ENCODE results near the gene ZNF516.

DNA sequence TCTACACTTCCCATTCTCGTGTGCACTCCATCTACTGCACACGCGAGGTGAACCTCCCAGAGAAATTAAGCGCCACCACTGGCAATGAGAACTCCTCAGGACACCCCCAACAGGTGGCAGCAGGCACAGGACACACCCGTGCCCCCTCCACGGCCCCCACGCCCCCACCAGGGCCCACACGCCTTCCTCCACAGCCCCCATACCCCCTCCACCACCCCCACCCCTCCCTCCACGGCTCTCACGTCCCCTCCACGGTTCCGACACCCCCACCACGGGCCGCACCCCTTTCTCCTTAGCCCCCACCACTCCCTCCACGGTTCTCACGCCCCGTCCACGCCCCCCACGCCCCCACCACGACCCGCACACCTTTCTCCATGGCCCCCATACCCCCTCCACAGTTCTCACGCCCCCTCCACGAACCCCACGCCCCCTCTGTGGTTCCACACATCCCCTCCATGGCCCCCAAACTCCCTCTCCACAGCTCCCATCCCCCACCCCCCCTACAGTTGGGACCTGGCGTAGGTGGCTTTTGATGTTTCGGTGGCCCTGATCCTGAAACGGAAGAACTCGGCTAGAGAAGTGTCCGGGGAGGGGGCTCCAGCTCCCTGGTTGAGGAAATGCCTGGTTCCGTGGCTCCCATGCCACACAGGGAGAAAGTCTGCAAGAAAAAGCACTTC, 110.8 kb downstream of the ZNF516 start:
- TF ChIP-seq EZH2phosphoT487 (IDR thresholded peaks at IDR 0.05; ENCODE audit: insufficient read depth, low read depth): no peak
- no peak for TF ChIP-seq EZH2 (IDR thresholded peaks at IDR 0.05; ENCODE audit: insufficient read depth, poor library complexity, severe bottlenecking)

Measured in GM23248 (cell line).